Activated T-cell treated with anti-CD3 and anti-CD28 coated beads for 1 hour (primary cell): ENCODE data around the gene GPRIN1.
A peak's percentile ranks its signal among the peaks of the same experiment; 100 is the strongest.
"Not testable (repeated sequence)": the region's sequence is repeated elsewhere in the genome, so short reads cannot be mapped to it uniquely, and the experiment has no call there.

ENCODE experiments used
- DNase-seq: peaks from one replicate; pipeline ENCODE4 v3.0.0-alpha.2; 2020; ENCODE audit warnings: low read depth

The GPRIN1 gene

GRCh38 chr5:176597417-176598389 lies 12.3 kb downstream of the GPRIN1 start:
- DNase-seq: no peak

GRCh38 chr5:176596689-176597416 lies 13.1 kb downstream of the GPRIN1 start:
- peak; percentile 55 for DNase-seq

GRCh38 chr5:176596069-176596644 lies 13.8 kb downstream of the GPRIN1 start:
- no peak for DNase-seq

GRCh38 chr5:176595386-176595943 lies 14.5 kb downstream of the GPRIN1 start:
- DNase-seq: no peak

GRCh38 chr5:176594554-176594953 lies 15.4 kb downstream of the GPRIN1 start:
- DNase-seq: no peak

GRCh38 chr5:176593273-176593869 lies 16.6 kb downstream of the GPRIN1 start:
- no peak for DNase-seq

- no peak for DNase-seq
Measured at GRCh38 chr5:176592573-176592972, 17.4 kb downstream of the GPRIN1 start.

- DNase-seq: not testable (repeated sequence)
Measured at GRCh38 chr5:176591667-176592066, 18.3 kb downstream of the GPRIN1 start.

- no peak for DNase-seq
Measured at GRCh38 chr5:176590035-176590717, 19.8 kb downstream of the GPRIN1 start.

GRCh38 chr5:176589039-176589769 lies 20.8 kb downstream of the GPRIN1 start:
- DNase-seq: no peak

- no peak for DNase-seq
Measured at GRCh38 chr5:176588297-176588696, 21.7 kb downstream of the GPRIN1 start.

GRCh38 chr5:176587398-176587797 lies 22.6 kb downstream of the GPRIN1 start:
- no peak for DNase-seq

- no peak for DNase-seq
Measured at GRCh38 chr5:176583076-176583475, 26.9 kb downstream of the GPRIN1 start.

GRCh38 chr5:176581361-176581760 lies 28.6 kb downstream of the GPRIN1 start:
- no peak for DNase-seq

GRCh38 chr5:176579323-176579722 lies 30.6 kb downstream of the GPRIN1 start:
- DNase-seq: no peak

- DNase-seq: peak; percentile 16
Measured at GRCh38 chr5:176578391-176578808, 31.6 kb downstream of the GPRIN1 start.

GRCh38 chr5:176577312-176578176 lies 32.4 kb downstream of the GPRIN1 start:
- DNase-seq: no peak

GRCh38 chr5:176575488-176576422 lies 34.2 kb downstream of the GPRIN1 start:
- no peak for DNase-seq
